DND-41 (cell line): ENCODE results near the gene PNCK.
"Not testable (repeated sequence)": the region's sequence is repeated elsewhere in the genome, so short reads cannot be mapped to it uniquely, and the experiment has no call there.

Experiments used
- CTCF ChIP-seq: IDR thresholded peaks from 2 replicates; pipeline ENCODE4 v1.5.1; 2012; ENCODE audit warnings: borderline replicate concordance, low read length, moderate library complexity, mild to moderate bottlenecking; ENCODE audit not compliant: poor library complexity, severe bottlenecking; ENCODE audit errors: extremely low read depth
- EZH2 ChIP-seq: IDR thresholded peaks from 3 replicates; pipeline ENCODE4 v1.6.1; 2012; ENCODE audit warnings: borderline replicate concordance, low read depth, mild to moderate bottlenecking, moderate library complexity, low read length, inconsistent platforms; ENCODE audit not compliant: severe bottlenecking

DNA sequence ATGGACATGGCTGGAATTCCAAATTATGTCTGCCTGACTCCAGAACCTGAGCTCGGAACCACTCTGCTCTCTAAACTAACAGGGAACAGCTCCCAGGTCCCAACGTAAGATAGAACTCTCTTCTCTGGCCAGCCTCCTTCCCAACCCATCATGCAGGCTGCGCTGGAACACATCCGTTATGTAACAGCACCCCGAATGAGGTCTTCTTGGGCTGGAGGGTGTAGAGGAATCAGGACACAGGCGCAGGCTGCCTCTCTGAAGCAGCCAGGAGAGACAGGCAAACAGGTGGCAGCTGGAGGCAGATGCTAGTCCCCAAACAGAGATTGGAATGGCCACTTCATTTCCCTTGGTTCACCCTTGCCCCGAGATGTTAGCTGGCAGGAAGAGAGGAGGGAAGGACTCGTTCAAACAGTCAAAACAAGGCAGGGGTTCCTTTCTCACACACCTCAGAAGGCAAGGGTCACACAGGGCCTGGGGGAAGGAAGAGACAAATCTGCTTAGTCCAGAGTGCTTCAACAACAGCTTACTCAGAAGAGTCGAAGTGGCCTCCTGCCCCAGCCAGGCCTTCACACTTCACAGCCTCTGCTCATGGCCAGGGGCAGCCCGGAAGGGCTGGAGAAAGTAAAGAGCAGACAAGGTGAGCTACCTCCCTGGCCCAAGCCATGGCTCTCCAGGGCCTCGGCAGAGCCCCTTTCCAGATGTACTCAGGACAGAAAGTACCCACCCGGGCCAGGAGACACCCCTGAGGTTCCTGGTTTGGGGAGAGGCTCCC lies 31.2 kb upstream of the PNCK start:
- TF ChIP-seq CTCF, EZH2: not testable (repeated sequence)
